DMS 273 treated with DMSO at 0.1 percent for 48 hours (cell line): ENCODE measurements around the gene LRRTM2.
"Not testable (repeated sequence)": the region's sequence is repeated elsewhere in the genome, so short reads cannot be mapped to it uniquely, and the experiment has no call there.

ENCODE experiments used
- DNase-seq: peaks from one replicate; lab custom pipeline; 2025; lab: John Stamatoyannopoulos, UW

LRRTM2 gene

GRCh38 chr5:138874771-138875551 is at the start of gene LRRTM2:
Gene LRRTM2 (minus strand): TSS chr5:138875335. CDS start chr5:138874911, 424 bp downstream.
- DNase-seq, result no peak

GRCh38 chr5:138922494-138922893 is 47.4 kb upstream of the LRRTM2 start:
- DNase-seq, result no peak

- DNase-seq, result not testable (repeated sequence)
These were observed 46.2 kb upstream of the LRRTM2 start for GRCh38 chr5:138921362-138921761.

- DNase-seq, result no peak
These were observed 45.0 kb upstream of the LRRTM2 start for GRCh38 chr5:138920181-138920580.

GRCh38 chr5:138918686-138919085 is 43.6 kb upstream of the LRRTM2 start:
- DNase-seq, result no peak

GRCh38 chr5:138914338-138914737 is 39.2 kb upstream of the LRRTM2 start:
- DNase-seq, result no peak

- DNase-seq, result no peak
These were observed 38.6 kb upstream of the LRRTM2 start for GRCh38 chr5:138913773-138914172.

GRCh38 chr5:138912093-138912492 is 37.0 kb upstream of the LRRTM2 start:
- no peak for DNase-seq

GRCh38 chr5:138911441-138911840 is 36.3 kb upstream of the LRRTM2 start:
- no peak for DNase-seq

GRCh38 chr5:138910546-138911185 is 35.5 kb upstream of the LRRTM2 start:
- DNase-seq, result no peak

GRCh38 chr5:138909734-138910133 is 34.6 kb upstream of the LRRTM2 start:
- no peak for DNase-seq

- no peak for DNase-seq
These were observed 30.4 kb upstream of the LRRTM2 start for GRCh38 chr5:138905541-138905940.

GRCh38 chr5:138903130-138903775 is 28.1 kb upstream of the LRRTM2 start:
- no peak for DNase-seq

- DNase-seq, result no peak
These were observed 26.6 kb upstream of the LRRTM2 start for GRCh38 chr5:138901716-138902115.

GRCh38 chr5:138900281-138900965 is 25.3 kb upstream of the LRRTM2 start:
- no peak for DNase-seq

- DNase-seq, result no peak
These were observed 23.6 kb upstream of the LRRTM2 start for GRCh38 chr5:138898742-138899141.

GRCh38 chr5:138898299-138898698 is 23.2 kb upstream of the LRRTM2 start:
- DNase-seq, result no peak

- DNase-seq, result no peak
These were observed 20.8 kb upstream of the LRRTM2 start for GRCh38 chr5:138895918-138896317.

- DNase-seq, result no peak
These were observed 15.5 kb upstream of the LRRTM2 start for GRCh38 chr5:138890644-138891043.

- DNase-seq, result no peak
These were observed 14.9 kb upstream of the LRRTM2 start for GRCh38 chr5:138889994-138890393.

- DNase-seq, result no peak
These were observed 9.4 kb upstream of the LRRTM2 start for GRCh38 chr5:138884554-138884953.

GRCh38 chr5:138884094-138884493 is 9.0 kb upstream of the LRRTM2 start:
- no peak for DNase-seq
